NCI-H1930 (cell line): ENCODE results near the gene VIPR2.
"Not testable (repeated sequence)": the region's sequence is repeated elsewhere in the genome, so short reads cannot be mapped to it uniquely, and the experiment has no call there.

Experiments
- DNase-seq, 2 experiments: peaks; one replicate each; lab custom pipeline; 2025; lab: John Stamatoyannopoulos, UW

The VIPR2 gene

GRCh38 chr7:159105066-159105780 is 39.4 kb downstream of the VIPR2 start:
- no peak for DNase-seq

GRCh38 chr7:159104188-159104920 is 40.3 kb downstream of the VIPR2 start:
- DNase-seq: no peak

- DNase-seq: no peak
These were observed 41.1 kb downstream of the VIPR2 start for GRCh38 chr7:159103382-159104187.

- DNase-seq: no peak
These were observed 41.8 kb downstream of the VIPR2 start for GRCh38 chr7:159102681-159103381.

GRCh38 chr7:159101661-159102091 is 43.0 kb downstream of the VIPR2 start:
- DNase-seq: not testable (repeated sequence)

- not testable (repeated sequence) for DNase-seq
These were observed 43.6 kb downstream of the VIPR2 start for GRCh38 chr7:159101083-159101395.

- DNase-seq: not testable (repeated sequence)
These were observed 44.2 kb downstream of the VIPR2 start for GRCh38 chr7:159100281-159101082.

- DNase-seq: no peak
These were observed 44.9 kb downstream of the VIPR2 start for GRCh38 chr7:159099711-159100231.

GRCh38 chr7:159098811-159099655 is 45.6 kb downstream of the VIPR2 start:
- no peak for DNase-seq

GRCh38 chr7:159098424-159098786 is 46.3 kb downstream of the VIPR2 start:
- DNase-seq: no peak

- no peak for DNase-seq
These were observed 46.8 kb downstream of the VIPR2 start for GRCh38 chr7:159097661-159098423.

- DNase-seq: no peak
These were observed 47.7 kb downstream of the VIPR2 start for GRCh38 chr7:159096736-159097581.

- no peak for DNase-seq
These were observed 48.7 kb downstream of the VIPR2 start for GRCh38 chr7:159095979-159096411.

GRCh38 chr7:159094919-159095915 is 49.5 kb downstream of the VIPR2 start:
- DNase-seq: no peak

- no peak for DNase-seq
These were observed 50.5 kb downstream of the VIPR2 start for GRCh38 chr7:159094023-159094740.

GRCh38 chr7:159093351-159093971 is 51.2 kb downstream of the VIPR2 start:
- DNase-seq: no peak
